OCI-LY1 (cell line): ENCODE measurements around the gene E2F3.

Experiments
- CTCF ChIP-seq: fragments of 200-600 bp; sonication (generic), shearing (Covaris generic); IDR thresholded peaks from 2 replicates; pipeline ENCODE4 v1.5.1; 2017; ENCODE audit warnings: mild to moderate bottlenecking, antibody characterized with exemption, low read length, moderate library complexity, mixed read lengths
- EZH2 ChIP-seq: fragments of 200-600 bp; sonication (generic), shearing (Covaris generic); IDR thresholded peaks from 2 replicates; pipeline ENCODE4 v1.8.0; 2017; ENCODE audit warnings: borderline replicate concordance, mixed run types, mild to moderate bottlenecking, antibody characterized with exemption, low read length, moderate library complexity, mixed read lengths

- no peak for TF ChIP-seq CTCF
- no peak for TF ChIP-seq EZH2
Observed at GRCh38 chr6:20477485-20477884, 75.8 kb downstream of the E2F3 start.
